H1 (cell line): ENCODE results near the gene TFRC.

Experiments used
- MAFK ChIP-seq: IDR thresholded peaks from 2 replicates; pipeline ENCODE4 v1.6.1; 2012; ENCODE audit warnings: low read depth, mild to moderate bottlenecking, improper control_type of control experiment, low read length
- SP4 ChIP-seq: IDR thresholded peaks from 2 replicates; pipeline ENCODE4 v1.6.1; 2012; ENCODE audit warnings: low read length, inconsistent platforms
- TAF1 ChIP-seq: IDR thresholded peaks from 2 replicates; pipeline ENCODE4 v1.6.1; 2011; ENCODE audit warnings: mild to moderate bottlenecking, low read depth, low read length

DNA sequence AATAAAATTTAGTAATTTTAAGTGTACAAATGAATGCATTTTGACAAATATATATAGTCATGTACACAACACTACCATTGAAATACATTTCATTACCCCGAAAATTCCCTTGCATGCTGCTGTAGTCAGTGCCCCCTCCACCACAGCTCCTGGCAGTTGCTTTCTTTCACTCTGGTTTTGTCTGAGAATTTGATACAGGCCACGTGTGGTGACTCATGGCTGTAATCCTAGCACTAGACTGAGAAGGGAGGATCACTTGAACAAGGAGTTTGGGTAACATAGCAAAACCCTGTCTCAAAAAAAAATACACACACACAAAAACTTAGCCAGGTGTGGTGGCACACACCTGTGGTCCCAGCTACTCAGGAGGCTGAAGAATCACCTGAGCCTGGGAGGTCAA, 65.4 kb downstream of the TFRC start:
- TF ChIP-seq MAFK (no peak), TAF1 (no peak), SP4 (no peak)
